ENCODE measurements around the gene SMARCD1. TPM values are rescaled to one million over a fixed set of nuclear protein-coding genes. Genes with fewer than 3 reads are reported as not detected.
A peak's percentile ranks its signal among the peaks of the same experiment; 100 is the strongest.

The SMARCD1 gene
- total RNA-seq, 6 experiments from 2014 or later, result 37.6 to 59.1 (median 44.2) TPM

DNA sequence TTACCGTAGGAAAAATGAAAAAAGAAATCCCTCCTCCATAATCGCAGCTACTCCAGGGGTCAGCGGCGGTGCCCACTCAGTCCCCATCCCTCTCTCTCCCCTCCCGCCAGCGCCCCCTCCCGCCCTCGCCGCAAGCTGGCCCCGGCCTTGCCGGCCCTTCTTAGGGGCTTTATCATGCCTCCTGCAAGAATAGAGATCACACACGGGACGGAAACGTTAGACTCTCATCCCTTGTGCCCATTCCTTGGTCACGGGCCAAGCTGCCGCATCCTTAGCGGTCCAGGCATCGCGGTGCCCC, 26.2 kb downstream of the SMARCD1 start:
- no peaks in the 10 kb centered on the region for H3K9me3 Mint-ChIP-seq
- H3K27me3 Mint-ChIP-seq (ENCODE audit: insufficient read depth), result peaks cover 12% of the 10 kb centered on the region
- DNase-seq, result no peak
- peaks cover 26% of the 10 kb centered on the region for H3K4me1 Mint-ChIP-seq (ENCODE audit: low read depth)
- H3K36me3 Mint-ChIP-seq (ENCODE audit: low read depth), result peaks cover 23% of the 10 kb centered on the region
- peak overlapping the region; percentile 85 for H3K4me3 Mint-ChIP-seq
- TF ChIP-seq, protein P1, sequence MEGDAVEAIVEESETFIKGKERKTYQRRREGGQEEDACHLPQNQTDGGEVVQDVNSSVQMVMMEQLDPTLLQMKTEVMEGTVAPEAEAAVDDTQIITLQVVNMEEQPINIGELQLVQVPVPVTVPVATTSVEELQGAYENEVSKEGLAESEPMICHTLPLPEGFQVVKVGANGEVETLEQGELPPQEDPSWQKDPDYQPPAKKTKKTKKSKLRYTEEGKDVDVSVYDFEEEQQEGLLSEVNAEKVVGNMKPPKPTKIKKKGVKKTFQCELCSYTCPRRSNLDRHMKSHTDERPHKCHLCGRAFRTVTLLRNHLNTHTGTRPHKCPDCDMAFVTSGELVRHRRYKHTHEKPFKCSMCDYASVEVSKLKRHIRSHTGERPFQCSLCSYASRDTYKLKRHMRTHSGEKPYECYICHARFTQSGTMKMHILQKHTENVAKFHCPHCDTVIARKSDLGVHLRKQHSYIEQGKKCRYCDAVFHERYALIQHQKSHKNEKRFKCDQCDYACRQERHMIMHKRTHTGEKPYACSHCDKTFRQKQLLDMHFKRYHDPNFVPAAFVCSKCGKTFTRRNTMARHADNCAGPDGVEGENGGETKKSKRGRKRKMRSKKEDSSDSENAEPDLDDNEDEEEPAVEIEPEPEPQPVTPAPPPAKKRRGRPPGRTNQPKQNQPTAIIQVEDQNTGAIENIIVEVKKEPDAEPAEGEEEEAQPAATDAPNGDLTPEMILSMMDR (IDR thresholded peaks at IDR 0.05), result no peak
- H3K27ac Mint-ChIP-seq, result peak overlapping the region; percentile 90

DNA sequence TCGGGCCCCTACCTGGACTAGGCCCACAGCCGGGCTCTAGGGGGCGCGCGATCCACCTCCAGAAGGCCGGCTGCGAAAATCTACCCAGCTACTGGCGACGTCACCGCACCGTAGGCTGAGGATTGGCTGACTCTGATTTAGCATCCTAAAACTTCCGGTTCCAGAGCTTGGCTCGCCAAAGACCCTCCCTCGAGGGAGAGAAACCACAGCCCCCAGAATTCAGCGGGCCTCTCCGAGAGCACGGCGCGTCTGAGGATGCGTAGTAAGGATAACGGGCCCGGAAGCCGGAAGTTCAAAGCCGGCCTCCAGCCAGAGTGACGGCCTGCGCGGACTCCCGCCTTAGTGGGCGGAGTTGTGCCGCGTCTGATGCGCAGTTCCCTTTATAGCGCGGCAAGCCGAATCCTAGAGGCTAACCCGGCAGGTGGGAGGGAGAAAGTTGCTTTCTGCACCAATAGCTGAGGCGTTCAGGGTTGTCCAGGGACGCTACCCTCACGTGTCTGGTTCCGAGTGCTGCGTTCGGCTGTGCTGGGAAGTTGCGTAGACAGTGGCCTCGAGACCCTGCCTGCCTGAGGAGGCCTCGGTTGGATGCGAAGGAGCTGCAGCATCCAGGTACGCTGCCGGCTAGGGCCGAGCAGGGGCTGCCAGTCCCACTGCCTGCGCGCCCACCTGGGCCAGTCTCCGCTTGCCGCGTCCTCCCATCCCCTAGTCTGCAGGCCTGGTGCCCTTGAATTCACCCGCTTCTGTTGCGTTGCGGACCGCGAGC, 26.7 kb downstream of the SMARCD1 start, which contains the start of gene COX14:
TSS of gene COX14 (plus strand) at position 544 of the 763 bp plus-strand sequence. CDS start 7,808 bp downstream, outside the sequence.
- peak; percentile 99 for DNase-seq
- Mint-ChIP-seq H3K27me3 (ENCODE audit: insufficient read depth) (peaks cover 12% of the 10 kb centered on the region), H3K4me1 (ENCODE audit: low read depth) (peaks cover 26% of the 10 kb centered on the region), H3K9me3 (no peaks in the 10 kb centered on the region), H3K4me3 (peak within 1 kb of the TSS; percentile 100), H3K27ac (peak within 1 kb of the TSS; percentile 100), H3K36me3 (ENCODE audit: low read depth) (peaks cover 26% of the 10 kb centered on the region)
- TF ChIP-seq, protein P1 (IDR thresholded peaks at IDR 0.05), result peak; percentile 94

DNA sequence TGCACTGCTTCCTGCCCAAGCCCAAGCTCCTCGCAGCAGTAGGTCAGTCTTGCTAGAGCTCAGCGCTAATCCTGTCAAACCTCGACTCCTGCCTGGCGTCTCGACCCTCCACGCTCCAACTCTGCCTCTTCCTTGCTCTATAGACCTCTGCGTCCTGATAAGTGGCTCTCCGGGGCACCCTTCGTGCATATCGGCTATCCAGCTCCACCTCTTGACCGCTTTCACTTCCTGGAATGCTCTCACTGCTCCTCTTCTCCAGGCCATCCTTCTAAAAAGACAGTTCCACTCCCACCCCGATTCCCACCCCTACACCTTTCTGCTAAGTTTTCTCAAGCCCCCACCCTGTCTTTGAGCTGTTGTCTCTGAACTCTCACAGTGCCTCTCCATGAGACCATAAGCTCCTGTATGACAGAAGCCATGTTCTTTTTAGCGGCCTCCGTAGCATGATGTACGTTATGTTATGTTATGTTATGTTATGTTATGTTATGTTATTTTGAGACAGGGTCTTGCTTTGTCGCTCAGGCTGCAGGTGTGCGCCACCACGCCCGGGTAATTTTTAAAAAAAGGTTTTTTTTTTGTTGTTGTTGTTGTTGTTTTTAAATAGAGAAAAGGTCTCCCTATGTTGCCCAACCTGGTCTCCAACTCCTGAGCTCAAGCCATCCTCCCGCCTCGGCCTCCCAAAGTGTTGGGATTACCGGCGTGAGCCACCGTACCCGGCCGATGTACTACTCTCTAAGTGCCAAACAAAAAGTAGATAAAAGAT, 27.5 kb downstream of the SMARCD1 start:
- peak overlapping the region; percentile 100 for H3K4me3 Mint-ChIP-seq
- peaks cover 12% of the 10 kb centered on the region for H3K27me3 Mint-ChIP-seq (ENCODE audit: insufficient read depth)
- peak overlapping the region; percentile 100 for H3K27ac Mint-ChIP-seq
- peak; percentile 27 for DNase-seq
- TF ChIP-seq, protein P1 (IDR thresholded peaks at IDR 0.05), result no peak
- no peaks in the 10 kb centered on the region for H3K9me3 Mint-ChIP-seq
- peaks cover 31% of the 10 kb centered on the region for H3K36me3 Mint-ChIP-seq (ENCODE audit: low read depth)
- H3K4me1 Mint-ChIP-seq (ENCODE audit: low read depth), result peaks cover 26% of the 10 kb centered on the region

DNA sequence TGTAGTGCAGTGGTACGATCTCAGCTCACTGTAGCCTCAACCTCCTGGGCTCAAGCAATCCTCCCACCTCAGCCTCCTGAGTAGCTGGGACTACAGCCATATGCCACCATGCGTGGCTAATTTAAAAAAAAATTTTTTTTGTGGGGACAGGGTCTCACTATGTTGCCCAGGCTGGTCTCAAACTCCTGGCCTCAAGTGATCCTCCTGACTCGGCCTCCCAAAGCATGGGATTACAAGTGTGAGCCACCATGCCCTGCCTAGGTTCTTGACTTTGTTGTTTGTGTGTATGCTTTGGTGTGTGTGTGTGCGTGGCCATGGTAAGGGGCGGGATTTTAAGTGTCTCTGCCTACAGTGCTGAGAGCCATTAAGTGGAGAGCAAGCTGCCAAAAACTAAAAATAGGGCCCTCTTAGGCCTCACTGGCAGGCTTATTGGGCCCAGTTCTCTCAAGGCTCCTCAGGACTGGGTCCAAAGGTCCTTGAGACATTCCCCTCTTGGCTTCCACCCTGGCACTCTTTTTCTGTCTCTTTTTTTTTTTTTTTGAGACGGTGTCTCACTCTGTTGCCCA, 32.0 kb downstream of the SMARCD1 start:
- no peak for DNase-seq
- peaks cover 7% of the 10 kb centered on the region; the same call in 1 of the 2 replicates for H3K4me1 Mint-ChIP-seq (ENCODE audit: low read depth)
- no peaks in the 10 kb centered on the region for H3K9me3 Mint-ChIP-seq
- H3K27me3 Mint-ChIP-seq (ENCODE audit: insufficient read depth), result peaks cover 8% of the 10 kb centered on the region
- no peak overlapping the region for H3K27ac Mint-ChIP-seq
- H3K36me3 Mint-ChIP-seq (ENCODE audit: low read depth), result peaks cover 43% of the 10 kb centered on the region
- TF ChIP-seq, protein P1 (IDR thresholded peaks at IDR 0.05), result no peak
- no peak overlapping the region for H3K4me3 Mint-ChIP-seq

DNA sequence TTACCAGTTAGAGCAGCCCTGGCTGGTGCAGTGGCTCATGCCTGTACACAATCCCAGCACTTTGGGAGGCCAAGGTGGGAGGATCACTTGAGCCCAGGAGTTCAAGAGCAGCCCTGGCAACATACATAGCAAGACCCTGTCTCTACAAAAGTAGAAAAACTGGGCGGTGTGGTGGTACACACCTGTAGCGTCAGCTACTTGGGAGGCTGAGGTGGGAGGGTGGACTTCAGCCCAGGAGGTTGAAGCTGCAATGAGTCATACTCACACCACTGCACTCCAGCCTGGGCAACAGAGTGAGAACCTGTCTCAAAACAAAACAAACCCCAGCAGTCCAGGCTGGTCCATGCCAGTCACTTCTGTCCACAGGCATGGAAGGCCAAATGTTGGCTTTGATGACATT, 34.2 kb downstream of the SMARCD1 start:
- TF ChIP-seq, protein P1 (IDR thresholded peaks at IDR 0.05), result no peak
- H3K4me3 Mint-ChIP-seq, result no peak overlapping the region

More for the DNA sequence above, 34.2 kb downstream of the SMARCD1 start:
- H3K36me3 Mint-ChIP-seq (ENCODE audit: low read depth), result peaks cover 38% of the 10 kb centered on the region
- peaks cover 5% of the 10 kb centered on the region for H3K27me3 Mint-ChIP-seq (ENCODE audit: insufficient read depth)
- no peak for DNase-seq
- H3K4me1 Mint-ChIP-seq (ENCODE audit: low read depth), result peaks cover 4% of the 10 kb centered on the region; the same call in 1 of the 2 replicates
- H3K9me3 Mint-ChIP-seq, result no peaks in the 10 kb centered on the region
- no peak overlapping the region for H3K27ac Mint-ChIP-seq
